Left ventricle myocardium inferior (tissue), 1 donor: ENCODE data around the gene GFRA4. TPM values are rescaled to one million over a fixed set of nuclear protein-coding genes. Genes with fewer than 3 reads are reported as not detected.
A peak's percentile ranks its signal among the peaks of the same experiment; 100 is the strongest.

Experiments
- DNase-seq: peaks from one replicate; pipeline ENCODE4 v3.0.0-alpha.2; 2020
- H3K27ac ChIP-seq: fragments of 200-600 bp; replicated peaks from 2 replicates; pipeline ENCODE4 v1.8.0; 2021
- H3K27me3 ChIP-seq: fragments of 200-600 bp; 2 replicates; pipeline ENCODE4 v1.8.0; 2021; ENCODE audit warnings: low read depth
- H3K36me3 ChIP-seq: fragments of 200-600 bp; 2 replicates; pipeline ENCODE4 v1.8.0; 2021
- H3K4me1 ChIP-seq: fragments of 200-600 bp; 2 replicates; pipeline ENCODE4 v1.8.0; 2021
- H3K4me3 ChIP-seq: fragments of 200-600 bp; 2 replicates; pipeline ENCODE4 v1.8.0; 2021; ENCODE audit warnings: mild to moderate bottlenecking, moderate library complexity
- H3K9me3 ChIP-seq: fragments of 200-600 bp; replicated peaks from 2 replicates; pipeline ENCODE4 v1.8.0; 2021
- CTCF ChIP-seq: fragments of 200-600 bp; IDR thresholded peaks from 2 replicates; pipeline ENCODE4 v1.8.0; 2021; ENCODE audit warnings: antibody characterized with exemption, mild to moderate bottlenecking, borderline replicate concordance
- intact Hi-C: fragments of 100-400 bp; cut with micrococcal nuclease; formaldehyde crosslinking; loops from one replicate; pipeline ENCODE4 v1.11.0; 2022
- total RNA-seq: library from RNA; stranded (reverse); fragmentation: NEBNext Ultra II Directional; extraction: Animal tissue kit (Norgen Biotek cat#: 25700); gene quantifications from one replicate; pipeline ENCODE4 v1.2.1, GENCODE V29; 2021
- donor health status: DM: no; HTN: yes; CAD: no; lungs with severe emphysema.

Gene GFRA4
- total RNA-seq, 1 donor from 2014 or later: not detected

- TF ChIP-seq CTCF: no peak
- H3K4me1 ChIP-seq: no peaks in the 10 kb centered on the region
- intact Hi-C loops: no loop called here
- H3K4me3 ChIP-seq: no peak overlapping the region
- H3K36me3 ChIP-seq: peaks cover 20% of the 10 kb centered on the region
- no peaks in the 10 kb centered on the region for H3K27me3 ChIP-seq
- H3K27ac ChIP-seq: no peak overlapping the region
- no peaks in the 10 kb centered on the region for H3K9me3 ChIP-seq
- no peak for DNase-seq
These were observed 27.9 kb downstream of the GFRA4 start for GRCh38 chr20:3635346-3635745.

GRCh38 chr20:3633913-3634478 is 29.2 kb downstream of the GFRA4 start:
- no peaks in the 10 kb centered on the region for H3K4me1 ChIP-seq
- no peak overlapping the region for H3K4me3 ChIP-seq
- no peaks in the 10 kb centered on the region for H3K9me3 ChIP-seq
- H3K27me3 ChIP-seq: no peaks in the 10 kb centered on the region
- H3K27ac ChIP-seq: no peak overlapping the region
- H3K36me3 ChIP-seq: peaks cover 16% of the 10 kb centered on the region
- DNase-seq: no peak
- TF ChIP-seq CTCF: no peak
- intact Hi-C loops: no loop called here

DNA sequence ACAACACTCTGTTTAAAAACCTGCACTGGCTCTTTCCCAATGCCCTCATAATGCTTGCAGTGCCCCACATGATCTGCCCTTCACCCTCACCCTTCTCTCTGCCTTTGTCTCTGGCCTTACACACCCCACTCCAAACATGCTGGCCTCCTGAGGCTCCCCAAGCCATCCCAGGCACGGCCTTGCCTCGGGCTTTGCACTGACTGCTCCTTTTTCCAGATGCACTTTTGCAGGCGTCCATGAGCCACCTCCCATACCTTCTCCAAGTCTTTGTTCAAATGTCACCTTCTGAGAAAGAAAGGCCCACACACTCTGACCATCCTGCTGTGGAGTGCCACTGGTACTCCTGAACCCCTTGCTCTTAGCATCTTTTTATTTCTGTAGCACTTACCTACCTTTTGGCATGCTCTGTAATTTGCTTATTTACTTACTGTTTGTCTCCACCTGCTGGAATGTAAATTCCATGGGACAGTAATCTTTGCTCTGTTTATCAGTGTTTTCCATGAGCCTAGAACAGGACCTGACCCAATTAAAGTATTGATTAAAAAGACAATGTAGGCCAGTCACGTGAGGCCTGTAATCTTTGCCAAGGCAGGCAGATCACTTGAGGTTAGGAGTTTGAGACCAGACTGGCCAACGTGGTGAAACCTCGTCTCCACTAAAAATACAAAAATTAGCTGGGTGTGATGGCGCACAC is 30.7 kb downstream of the GFRA4 start:
- no peaks in the 10 kb centered on the region for H3K9me3 ChIP-seq
- H3K36me3 ChIP-seq: peaks cover 23% of the 10 kb centered on the region
- H3K27me3 ChIP-seq: no peaks in the 10 kb centered on the region
- H3K4me1 ChIP-seq: no peaks in the 10 kb centered on the region
- no peak for DNase-seq
- no peak overlapping the region for H3K27ac ChIP-seq
- no peak overlapping the region for H3K4me3 ChIP-seq
- intact Hi-C loops: no loop called here
- TF ChIP-seq CTCF: no peak

DNA sequence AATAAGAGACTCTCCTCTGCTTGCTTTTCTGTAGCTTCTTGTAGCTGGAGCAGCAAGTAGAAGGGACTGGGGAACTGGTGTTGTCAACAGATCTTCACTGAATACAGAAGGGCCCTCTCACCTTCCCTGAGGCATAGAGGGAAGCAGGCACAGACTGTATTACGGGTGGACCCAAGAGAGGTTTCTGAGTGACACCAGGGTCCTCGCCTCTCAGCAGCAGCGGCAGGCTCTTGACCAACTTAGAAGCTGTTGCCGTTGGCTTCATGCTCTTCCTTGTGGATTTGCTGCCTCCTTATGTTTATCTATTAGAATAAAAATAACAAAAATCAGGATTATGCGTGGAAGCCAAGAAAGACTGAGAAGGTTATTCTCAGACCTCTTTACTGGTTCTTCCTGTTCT is 31.7 kb downstream of the GFRA4 start:
- DNase-seq: no peak
- no peak overlapping the region for H3K4me3 ChIP-seq
- H3K9me3 ChIP-seq: no peaks in the 10 kb centered on the region
- H3K4me1 ChIP-seq: no peaks in the 10 kb centered on the region
- H3K27ac ChIP-seq: peak overlapping the region; percentile 59
- TF ChIP-seq CTCF: no peak
- intact Hi-C loops: no loop called here
- no peaks in the 10 kb centered on the region for H3K27me3 ChIP-seq
- peaks cover 31% of the 10 kb centered on the region for H3K36me3 ChIP-seq

DNA sequence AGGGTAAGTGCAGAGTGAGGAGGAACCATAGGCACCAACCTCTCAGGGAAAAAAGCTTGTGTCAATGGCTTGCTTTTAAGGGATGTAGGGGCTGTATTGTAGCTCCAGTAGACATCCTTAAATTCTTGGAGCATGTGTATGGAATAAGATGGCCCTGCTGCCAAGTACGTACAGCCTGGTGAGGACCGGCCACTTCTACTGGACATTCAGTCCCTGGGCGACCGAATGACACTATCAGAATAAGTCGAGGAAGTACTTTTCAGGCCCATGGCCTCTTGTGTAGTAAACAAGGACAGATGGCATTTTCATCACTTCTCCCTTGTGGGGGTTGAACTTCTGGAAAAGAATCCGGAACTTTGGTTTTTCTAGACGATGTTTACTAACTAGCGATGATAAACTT is 32.8 kb downstream of the GFRA4 start:
- Histone ChIP-seq H3K27me3 (no peaks in the 10 kb centered on the region), H3K27ac (peak overlapping the region; percentile 57), H3K36me3 (peaks cover 31% of the 10 kb centered on the region), H3K9me3 (no peaks in the 10 kb centered on the region), H3K4me1 (no peaks in the 10 kb centered on the region), H3K4me3 (no peak overlapping the region)
- intact Hi-C loops: no loop called here
- no peak for DNase-seq
- no peak for TF ChIP-seq CTCF
